ENCODE measurements around the gene DHRSX. TPM values are rescaled to one million over a fixed set of nuclear protein-coding genes. Genes with fewer than 3 reads are reported as not detected.
"Not testable (repeated sequence)": the region's sequence is repeated elsewhere in the genome, so short reads cannot be mapped to it uniquely, and the experiment has no call there.

The DHRSX gene
- total RNA-seq, 2 donors from 2014 or later = 14.8 to 46.5 TPM

DNA sequence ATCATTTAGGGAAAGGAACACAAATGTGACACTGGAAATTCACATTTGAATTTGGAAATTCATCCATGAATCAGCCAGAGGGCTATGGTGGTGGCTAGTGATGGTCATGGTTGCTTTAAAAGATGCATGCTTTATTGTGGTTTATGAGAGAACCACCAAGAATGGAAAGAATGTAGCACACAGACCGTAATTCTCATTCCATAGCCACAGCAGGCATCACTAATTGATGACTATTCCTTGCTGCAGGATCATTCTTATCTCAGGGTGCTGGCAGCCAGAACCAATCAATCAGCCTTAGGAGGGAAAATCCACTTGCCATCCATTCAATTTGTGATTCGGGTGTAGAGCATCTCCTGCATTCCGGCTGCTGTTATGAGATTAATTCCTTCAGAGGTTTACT is 115.6 kb downstream of the DHRSX start:
- ATAC-seq (no peak), DNase-seq (no peak)
- Histone ChIP-seq H3K27ac (no peak overlapping the region), H3K36me3 (replicated peaks in 1 of 2; ENCODE audit: insufficient read depth in 1 of 2, low read depth in 2 of 2) (no peaks in the 10 kb centered on the region), H3K4me3 (no peak overlapping the region), H3K4me1 (peaks cover 14% of the 10 kb centered on the region), H3K27me3 (no peaks in the 10 kb centered on the region), H3K9me3 (no peaks in the 10 kb centered on the region)
- no peak for TF ChIP-seq POLR2A (IDR thresholded peaks at IDR 0.05)
- TF ChIP-seq, protein P1, sequence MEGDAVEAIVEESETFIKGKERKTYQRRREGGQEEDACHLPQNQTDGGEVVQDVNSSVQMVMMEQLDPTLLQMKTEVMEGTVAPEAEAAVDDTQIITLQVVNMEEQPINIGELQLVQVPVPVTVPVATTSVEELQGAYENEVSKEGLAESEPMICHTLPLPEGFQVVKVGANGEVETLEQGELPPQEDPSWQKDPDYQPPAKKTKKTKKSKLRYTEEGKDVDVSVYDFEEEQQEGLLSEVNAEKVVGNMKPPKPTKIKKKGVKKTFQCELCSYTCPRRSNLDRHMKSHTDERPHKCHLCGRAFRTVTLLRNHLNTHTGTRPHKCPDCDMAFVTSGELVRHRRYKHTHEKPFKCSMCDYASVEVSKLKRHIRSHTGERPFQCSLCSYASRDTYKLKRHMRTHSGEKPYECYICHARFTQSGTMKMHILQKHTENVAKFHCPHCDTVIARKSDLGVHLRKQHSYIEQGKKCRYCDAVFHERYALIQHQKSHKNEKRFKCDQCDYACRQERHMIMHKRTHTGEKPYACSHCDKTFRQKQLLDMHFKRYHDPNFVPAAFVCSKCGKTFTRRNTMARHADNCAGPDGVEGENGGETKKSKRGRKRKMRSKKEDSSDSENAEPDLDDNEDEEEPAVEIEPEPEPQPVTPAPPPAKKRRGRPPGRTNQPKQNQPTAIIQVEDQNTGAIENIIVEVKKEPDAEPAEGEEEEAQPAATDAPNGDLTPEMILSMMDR (IDR thresholded peaks at IDR 0.05) = no peak
- intact Hi-C loops (cut with DNase I) = no loop called here
- 47 to 66% methylated on average over 3 of the region's 3 CpGs for WGBS, 2 donors

DNA sequence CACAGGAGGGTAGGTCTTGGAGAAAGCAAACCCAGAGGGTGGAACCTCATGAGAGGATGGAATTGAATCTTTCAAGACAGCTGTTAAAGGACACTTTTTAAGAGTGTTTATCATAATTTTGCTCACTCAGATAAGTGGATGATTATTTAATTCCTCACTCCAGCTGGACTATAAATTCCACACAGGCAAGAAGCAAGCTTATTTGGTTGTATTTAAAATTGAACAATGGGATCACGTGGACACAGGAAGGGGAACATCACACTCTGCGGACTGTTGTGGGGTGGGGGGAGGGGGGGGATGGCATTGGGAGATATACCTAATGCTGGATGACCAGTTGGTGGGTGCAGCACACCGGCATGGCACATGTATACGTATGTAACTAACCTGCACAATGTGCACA is 116.3 kb downstream of the DHRSX start:
- Histone ChIP-seq H3K4me1 (peaks cover 14% of the 10 kb centered on the region), H3K36me3 (replicated peaks in 1 of 2; ENCODE audit: insufficient read depth in 1 of 2, low read depth in 2 of 2) (no peaks in the 10 kb centered on the region), H3K9me3 (no peaks in the 10 kb centered on the region), H3K4me3 (no peak overlapping the region), H3K27me3 (no peaks in the 10 kb centered on the region), H3K27ac (no peak overlapping the region)
- TF ChIP-seq, protein P1 (IDR thresholded peaks at IDR 0.05) = no peak
- TF ChIP-seq POLR2A (IDR thresholded peaks at IDR 0.05) = no peak
- ATAC-seq = no peak
- no peak for DNase-seq
- intact Hi-C loops (cut with DNase I) = no loop called here
- 89 to 91% methylated on average over 4 of the region's 4 CpGs for WGBS, 2 donors

DNA sequence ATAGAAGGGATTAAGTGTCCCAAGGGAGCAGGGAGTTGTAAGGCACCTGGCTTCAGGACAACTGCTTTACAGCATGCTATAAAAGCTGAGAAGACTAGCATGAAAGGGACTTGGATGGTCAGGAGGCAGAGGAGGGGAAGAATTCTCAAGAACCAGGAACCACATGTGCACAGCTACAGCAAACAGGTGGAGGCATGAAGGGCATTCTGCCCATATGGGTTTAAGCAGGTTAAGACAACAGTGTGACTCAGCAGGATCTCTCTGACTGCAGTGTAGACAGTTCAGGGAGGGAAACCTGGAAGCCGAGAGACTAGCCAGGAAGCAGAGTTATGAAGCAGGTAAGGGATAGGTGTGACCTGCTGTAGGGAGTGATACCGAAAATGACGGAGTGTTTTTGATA is 117.0 kb downstream of the DHRSX start:
- Histone ChIP-seq H3K4me3 (no peak overlapping the region), H3K27ac (no peak overlapping the region), H3K9me3 (no peaks in the 10 kb centered on the region), H3K27me3 (no peaks in the 10 kb centered on the region), H3K36me3 (replicated peaks in 1 of 2; ENCODE audit: insufficient read depth in 1 of 2, low read depth in 2 of 2) (no peaks in the 10 kb centered on the region), H3K4me1 (peaks cover 14% of the 10 kb centered on the region)
- WGBS, 2 donors = 80 to 93% methylated on average over 3 of the region's 3 CpGs
- intact Hi-C loops (cut with DNase I) = no loop called here
- TF ChIP-seq POLR2A (IDR thresholded peaks at IDR 0.05) = no peak
- TF ChIP-seq, protein P1 (IDR thresholded peaks at IDR 0.05) = no peak
- DNase-seq (no peak), ATAC-seq (no peak)

DNA sequence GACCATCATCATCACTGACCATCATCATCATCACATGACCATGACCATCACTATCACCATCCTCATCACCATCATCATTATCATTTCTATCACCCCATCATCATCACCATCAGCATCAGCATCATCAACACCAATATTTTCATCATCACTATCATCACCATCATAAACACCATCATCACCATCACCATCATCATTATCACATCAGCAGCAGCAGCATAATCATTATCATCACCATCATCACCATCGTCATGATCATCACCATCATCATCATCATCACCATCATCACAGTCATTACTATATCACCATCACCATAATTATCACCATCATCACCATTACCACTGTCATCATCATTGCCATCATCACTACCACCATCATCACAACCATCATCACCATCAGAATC is 117.6 kb downstream of the DHRSX start:
- Histone ChIP-seq H3K9me3 (no peaks in the 10 kb centered on the region), H3K27ac (no peak overlapping the region), H3K4me3 (no peak overlapping the region), H3K4me1 (peaks cover 11% of the 10 kb centered on the region), H3K27me3 (no peaks in the 10 kb centered on the region), H3K36me3 (replicated peaks in 1 of 2; ENCODE audit: insufficient read depth in 1 of 2, low read depth in 2 of 2) (no peaks in the 10 kb centered on the region)
- intact Hi-C loops (cut with DNase I) = no loop called here
- ATAC-seq (no peak), DNase-seq (no peak)
- no peak for TF ChIP-seq POLR2A (IDR thresholded peaks at IDR 0.05)
- TF ChIP-seq, protein P1 (IDR thresholded peaks at IDR 0.05) = no peak
- 100% methylated on average over 1 of the region's 1 CpG for WGBS, 2 donors

DNA sequence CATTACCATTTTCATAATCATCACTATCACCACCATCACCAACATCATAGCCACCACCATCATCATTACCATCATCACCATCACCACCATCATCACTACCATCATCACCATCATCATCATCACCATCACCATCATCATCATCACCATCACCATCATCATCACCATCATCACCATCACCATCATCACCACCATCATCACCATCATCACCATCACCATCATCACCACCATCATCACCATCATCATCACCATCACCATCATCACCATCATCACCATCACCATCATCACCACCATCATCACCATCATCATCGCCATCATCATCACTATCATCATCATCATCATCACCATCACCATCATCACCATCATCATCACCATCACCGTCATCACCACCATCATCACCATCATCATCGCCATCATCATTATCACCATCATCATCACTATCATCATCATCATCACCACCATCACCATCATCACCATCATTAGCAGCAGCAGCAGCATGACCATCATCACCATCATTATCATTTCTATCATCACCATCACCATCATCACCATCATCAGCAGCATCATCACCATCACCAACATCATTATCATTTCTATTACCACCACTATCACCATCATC is 118.2 kb downstream of the DHRSX start:
- H3K27me3 ChIP-seq; H3K36me3 ChIP-seq (replicated peaks in 1 of 2; ENCODE audit: insufficient read depth in 1 of 2, low read depth in 2 of 2); H3K27ac ChIP-seq; H3K4me1 ChIP-seq; intact Hi-C loops (cut with DNase I); H3K9me3 ChIP-seq; H3K4me3 ChIP-seq; ATAC-seq; DNase-seq: not testable (repeated sequence)
- 61 to 77% methylated on average over 3 of the region's 3 CpGs for WGBS, 2 donors
